Lower leg skin (tissue), 4 donors: ENCODE results near the gene ARHGDIG. TPM values are rescaled to one million over a fixed set of nuclear protein-coding genes. Genes with fewer than 3 reads are reported as not detected.

Experiments used
- DNase-seq, 2 donors: peaks; one replicate each; pipeline ENCODE4 v3.0.0-alpha.2; 2019; ENCODE audit warnings: low spot score in 2 of 2
- H3K4me3 ChIP-seq: fragments of 200-600 bp; sonication (generic); 2 replicates; pipeline ENCODE4 v1.5.1; 2017; ENCODE audit warnings: mild to moderate bottlenecking, low read depth; ENCODE audit not compliant: poor library complexity, severe bottlenecking
- POLR2A ChIP-seq, 2 donors: fragments of 450-650 bp; IDR thresholded peaks; one replicate each; pipeline ENCODE4 v1.6.1; 2016 to 2017; ENCODE audit warnings: antibody characterized with exemption in 2 of 2, mild to moderate bottlenecking in 1 of 2, moderate library complexity in 1 of 2
- WGBS, 2 donors: methylation state at CpG; one replicate each; pipeline ENCODE4 v1.1.5; 2018; 5-methylcytosine and 5-hydroxymethylcytosine counted together
- intact Hi-C: fragments of 100-400 bp; cut with DNase I; formaldehyde crosslinking; loops from one replicate; pipeline ENCODE4 v1.15.0; 2023; ENCODE audit warnings: low total_unique reads
- total RNA-seq, 4 donors: library from RNA; depleted of rRNA; stranded (reverse); fragments of >200 nt; gene quantifications; one replicate each; pipeline ENCODE4 v1.1.0, GENCODE V29; 2016
- TF ChIP-seq, protein P1 (sequence below), 3 donors: fragments of 450-650 bp; IDR thresholded peaks; one replicate each; pipeline ENCODE4 v1.5.1; 2016; ENCODE audit warnings: antibody characterized with exemption in 3 of 3, mild to moderate bottlenecking in 3 of 3, moderate library complexity in 2 of 3

The ARHGDIG gene
- total RNA-seq, 4 donors from 2014 or later, result not detected

DNA sequence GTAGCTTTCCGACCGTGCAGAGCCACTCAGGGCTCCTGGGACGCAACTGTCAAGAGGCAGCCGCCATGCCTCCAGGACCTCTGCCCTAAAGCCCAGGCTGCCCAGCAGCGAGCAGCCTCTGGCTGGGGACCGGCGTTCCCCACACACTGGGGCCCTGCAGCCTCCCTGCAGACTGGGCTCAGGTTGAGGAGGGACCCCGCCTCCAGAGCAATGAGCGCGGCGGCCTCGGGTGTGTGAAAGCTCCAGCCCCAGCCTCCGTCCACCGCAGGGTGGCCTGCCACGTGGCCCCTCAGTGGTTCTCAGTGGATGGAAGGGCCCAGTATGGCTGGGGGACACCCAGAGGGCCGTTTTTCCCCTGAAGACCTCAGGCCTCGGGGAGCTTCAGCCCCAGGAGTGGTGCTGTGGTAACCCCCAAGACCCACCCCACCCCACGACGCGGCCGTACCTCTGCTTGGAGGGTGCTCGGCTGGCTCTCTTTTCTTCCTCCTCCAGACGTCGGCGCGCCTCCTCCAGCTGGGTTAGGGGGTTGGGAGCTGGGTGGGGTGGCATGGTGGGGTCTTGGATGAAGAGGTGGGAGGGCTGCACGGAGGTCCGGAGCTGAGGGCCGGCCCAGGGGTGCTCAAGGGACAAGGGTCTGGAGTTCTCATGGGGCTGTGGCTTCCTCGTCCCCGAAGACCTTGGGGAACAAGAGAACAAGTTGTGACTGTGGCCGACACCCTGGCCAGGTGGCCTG, 12.8 kb downstream of the ARHGDIG start:
- intact Hi-C loops, result no loop called here
- WGBS, 2 donors, result 91 to 96% methylated on average over 28 to 32 of the region's 32 CpGs
- no peak overlapping the region for H3K4me3 ChIP-seq
- DNase-seq, result no peak
- no peak for TF ChIP-seq POLR2A (IDR thresholded peaks at IDR 0.05)
- TF ChIP-seq, protein P1, sequence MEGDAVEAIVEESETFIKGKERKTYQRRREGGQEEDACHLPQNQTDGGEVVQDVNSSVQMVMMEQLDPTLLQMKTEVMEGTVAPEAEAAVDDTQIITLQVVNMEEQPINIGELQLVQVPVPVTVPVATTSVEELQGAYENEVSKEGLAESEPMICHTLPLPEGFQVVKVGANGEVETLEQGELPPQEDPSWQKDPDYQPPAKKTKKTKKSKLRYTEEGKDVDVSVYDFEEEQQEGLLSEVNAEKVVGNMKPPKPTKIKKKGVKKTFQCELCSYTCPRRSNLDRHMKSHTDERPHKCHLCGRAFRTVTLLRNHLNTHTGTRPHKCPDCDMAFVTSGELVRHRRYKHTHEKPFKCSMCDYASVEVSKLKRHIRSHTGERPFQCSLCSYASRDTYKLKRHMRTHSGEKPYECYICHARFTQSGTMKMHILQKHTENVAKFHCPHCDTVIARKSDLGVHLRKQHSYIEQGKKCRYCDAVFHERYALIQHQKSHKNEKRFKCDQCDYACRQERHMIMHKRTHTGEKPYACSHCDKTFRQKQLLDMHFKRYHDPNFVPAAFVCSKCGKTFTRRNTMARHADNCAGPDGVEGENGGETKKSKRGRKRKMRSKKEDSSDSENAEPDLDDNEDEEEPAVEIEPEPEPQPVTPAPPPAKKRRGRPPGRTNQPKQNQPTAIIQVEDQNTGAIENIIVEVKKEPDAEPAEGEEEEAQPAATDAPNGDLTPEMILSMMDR (IDR thresholded peaks at IDR 0.05), result no peak

- DNase-seq, result no peak
- no peak overlapping the region for H3K4me3 ChIP-seq
- WGBS, 2 donors, result 88 to 100% methylated on average over 2 to 13 of the region's 14 CpGs
- no peak for TF ChIP-seq POLR2A (IDR thresholded peaks at IDR 0.05)
- TF ChIP-seq, protein P1 (IDR thresholded peaks at IDR 0.05), result no peak
- intact Hi-C loops, result no loop called here
Measured at GRCh38 chr16:296276-296675, 15.9 kb downstream of the ARHGDIG start.

GRCh38 chr16:296806-297510, 16.6 kb downstream of the ARHGDIG start:
- no peak for DNase-seq
- 59 to 77% methylated on average over 21 to 37 of the region's 37 CpGs for WGBS, 2 donors
- TF ChIP-seq, protein P1 (IDR thresholded peaks at IDR 0.05), result no peak
- no peak for TF ChIP-seq POLR2A (IDR thresholded peaks at IDR 0.05)
- H3K4me3 ChIP-seq, result no peak overlapping the region
- intact Hi-C loops, result no loop called here

- intact Hi-C loops, result no loop called here
- no peak for DNase-seq
- WGBS, 2 donors, result 94 to 95% methylated on average over 17 to 24 of the region's 32 CpGs
- no peak overlapping the region for H3K4me3 ChIP-seq
- TF ChIP-seq POLR2A (IDR thresholded peaks at IDR 0.05), result no peak
- TF ChIP-seq, protein P1 (IDR thresholded peaks at IDR 0.05), result no peak
Measured at GRCh38 chr16:297832-298231, 17.4 kb downstream of the ARHGDIG start.

DNA sequence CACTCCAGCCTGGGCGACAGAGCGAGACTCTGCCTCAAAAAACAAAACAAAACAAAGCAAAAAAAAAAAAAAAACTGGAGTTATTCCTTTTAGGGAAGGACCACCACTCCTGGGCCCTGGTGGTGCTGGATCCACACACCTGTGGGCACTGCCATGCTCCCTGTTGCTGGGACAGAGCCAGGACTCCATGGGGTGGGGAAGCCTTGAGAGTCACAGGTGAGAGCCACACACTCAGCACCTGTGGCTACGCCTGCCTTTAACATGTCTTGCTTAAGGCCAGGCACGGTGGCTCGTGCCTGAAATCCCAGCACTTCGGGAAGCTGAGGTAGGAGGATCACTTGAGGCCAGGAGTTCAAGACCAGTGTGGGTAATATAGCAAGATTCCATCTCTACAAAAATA, 20.8 kb downstream of the ARHGDIG start:
- WGBS, 2 donors, result 89 to 90% methylated on average over 6 of the region's 6 CpGs
- TF ChIP-seq POLR2A (IDR thresholded peaks at IDR 0.05), result no peak
- TF ChIP-seq, protein P1 (IDR thresholded peaks at IDR 0.05), result no peak
- no peak overlapping the region for H3K4me3 ChIP-seq
- no peak for DNase-seq
- intact Hi-C loops, result no loop called here
